Uterus (tissue), 4 donors: ENCODE results near the gene UBE4A. TPM values are rescaled to one million over a fixed set of nuclear protein-coding genes. Genes with fewer than 3 reads are reported as not detected.

ENCODE experiments used
- DNase-seq, 2 donors: peaks; one replicate each; pipeline ENCODE4 v3.0.0-alpha.2; 2019 to 2020
- H3K27ac ChIP-seq, 2 donors: fragments of 200-600 bp; sonication (generic); 1 replicate in 1 of 2; 2 replicates in 1 of 2; pipeline ENCODE4 v1.5.1; 2016 to 2018
- H3K27me3 ChIP-seq, 2 donors: fragments of 200-600 bp; sonication (generic); one replicate each; pipeline ENCODE4 v1.5.1; 2018 to 2019; ENCODE audit warnings: control low read depth in 1 of 2
- H3K36me3 ChIP-seq, 2 donors: fragments of 200-600 bp; sonication (generic); one replicate each; pipeline ENCODE4 v1.5.1; 2019; ENCODE audit warnings: control low read depth in 1 of 2
- H3K4me1 ChIP-seq, 2 donors: fragments of 200-600 bp; sonication (generic); one replicate each; pipeline ENCODE4 v1.5.1; 2018 to 2019; ENCODE audit warnings: control low read depth in 1 of 2
- H3K4me3 ChIP-seq, 2 donors: fragments of 200-600 bp; sonication (generic); 1 replicate in 1 of 2; 2 replicates in 1 of 2; pipeline ENCODE4 v1.5.1; 2018 to 2019; ENCODE audit warnings: mild to moderate bottlenecking in 1 of 2
- H3K9me3 ChIP-seq, 2 donors: fragments of 200-600 bp; sonication (generic); one replicate each; pipeline ENCODE4 v1.5.1; 2019; ENCODE audit warnings: control low read depth in 1 of 2
- CTCF ChIP-seq, 4 experiments: fragments of 200-600 bp in 2 of 4; fragments of 450-650 bp in 2 of 4; sonication (generic) in 2 of 4; IDR thresholded peaks; one replicate each; pipeline ENCODE4 v1.5.1; 2016 to 2019; ENCODE audit warnings: antibody characterized with exemption in 4 of 4, mild to moderate bottlenecking in 2 of 4, moderate library complexity in 1 of 4
- POLR2A ChIP-seq, 2 donors: fragments of 450-650 bp; IDR thresholded peaks; one replicate each; pipeline ENCODE4 v1.6.1; 2016; ENCODE audit warnings: antibody characterized with exemption in 2 of 2, mild to moderate bottlenecking in 1 of 2, moderate library complexity in 1 of 2
- intact Hi-C: fragments of 100-400 bp; cut with DNase I; formaldehyde crosslinking; loops from one replicate; pipeline ENCODE4 v1.15.1; 2023; ENCODE audit warnings: low total_unique reads
- total RNA-seq, 4 donors: library from RNA; depleted of rRNA in 3 of 4; stranded (reverse); fragments of >200 nt in 3 of 4; gene quantifications; one replicate each; pipeline versions ENCODE4 v1.1.0 to v1.2.4, GENCODE V29; 2014 to 2023
- donor health status: DM: yes; HTN: yes; CAD: no.

Gene UBE4A
- total RNA-seq, 4 donors from 2014 or later = 31.0 to 41.2 (median 33.3) TPM

DNA sequence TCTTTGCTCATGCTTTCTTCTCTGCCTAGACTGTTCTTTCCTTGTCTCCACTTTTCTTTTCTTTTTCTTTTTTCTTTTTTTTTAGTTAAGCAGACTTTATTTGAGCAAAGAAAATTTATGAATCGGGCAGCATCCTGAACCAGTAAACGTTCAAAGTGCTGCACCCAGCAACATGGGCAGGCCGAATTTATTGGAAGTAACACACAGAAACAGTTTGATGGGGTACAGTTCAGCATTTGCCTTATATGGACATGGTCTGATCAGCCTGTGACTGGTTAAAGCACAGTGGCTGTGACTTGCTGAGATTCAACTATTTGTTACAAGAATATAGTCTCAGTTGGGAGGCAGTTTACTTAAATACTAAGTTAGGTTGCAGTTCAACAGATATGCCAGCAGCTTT lies 38.9 kb upstream of the UBE4A start:
- DNase-seq = no peak
- Histone ChIP-seq H3K27ac (no peak overlapping the region), H3K9me3 (no peaks in the 10 kb centered on the region), H3K27me3 (no peaks in the 10 kb centered on the region), H3K4me1 (no peaks in the 10 kb centered on the region), H3K4me3 (no peak overlapping the region), H3K36me3 (no peaks in the 10 kb centered on the region)
- no peak for TF ChIP-seq POLR2A (IDR thresholded peaks at IDR 0.05)
- TF ChIP-seq CTCF (IDR thresholded peaks at IDR 0.05) = no peak
- intact Hi-C loops = no loop called here

- H3K9me3 ChIP-seq = no peaks in the 10 kb centered on the region
- intact Hi-C loops = no loop called here
- TF ChIP-seq POLR2A (IDR thresholded peaks at IDR 0.05) (no peak), CTCF (IDR thresholded peaks at IDR 0.05) (no peak)
- H3K4me1 ChIP-seq = no peaks in the 10 kb centered on the region
- no peak for DNase-seq
- H3K36me3 ChIP-seq = no peaks in the 10 kb centered on the region
- no peak overlapping the region for H3K4me3 ChIP-seq
- no peaks in the 10 kb centered on the region for H3K27me3 ChIP-seq
- no peak overlapping the region for H3K27ac ChIP-seq
Observed at GRCh38 chr11:118321386-118322082, 37.9 kb upstream of the UBE4A start.

DNA sequence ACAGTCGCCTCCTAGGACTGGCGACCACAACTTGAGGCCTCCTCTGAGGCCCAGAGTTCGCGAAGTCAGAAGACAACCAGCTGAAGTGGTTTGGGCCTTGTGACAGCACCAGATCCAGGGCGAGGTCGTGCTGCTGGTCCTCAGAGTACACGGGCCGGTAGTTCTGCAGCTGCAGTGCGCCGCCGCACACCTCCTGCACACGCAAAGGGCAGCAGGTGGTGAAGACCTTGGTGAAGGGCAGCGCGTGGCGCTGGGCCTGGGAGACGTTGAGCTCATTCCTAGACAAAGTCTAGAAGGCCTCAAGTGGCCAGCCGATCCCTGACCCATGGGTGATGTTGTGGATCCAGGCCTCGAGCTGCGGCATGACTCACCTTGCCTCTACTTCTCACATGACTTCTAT lies 36.7 kb upstream of the UBE4A start:
- DNase-seq = no peak
- intact Hi-C loops = no loop called here
- TF ChIP-seq CTCF (IDR thresholded peaks at IDR 0.05) (no peak), POLR2A (IDR thresholded peaks at IDR 0.05) (no peak)
- Histone ChIP-seq H3K27me3 (no peaks in the 10 kb centered on the region), H3K9me3 (no peaks in the 10 kb centered on the region), H3K36me3 (no peaks in the 10 kb centered on the region), H3K4me3 (no peak overlapping the region), H3K27ac (no peak overlapping the region), H3K4me1 (no peaks in the 10 kb centered on the region)

- Histone ChIP-seq H3K36me3 (no peaks in the 10 kb centered on the region), H3K4me1 (no peaks in the 10 kb centered on the region), H3K4me3 (no peak overlapping the region), H3K9me3 (no peaks in the 10 kb centered on the region), H3K27me3 (no peaks in the 10 kb centered on the region), H3K27ac (no peak overlapping the region)
- no peak for TF ChIP-seq POLR2A (IDR thresholded peaks at IDR 0.05)
- no peak for TF ChIP-seq CTCF (IDR thresholded peaks at IDR 0.05)
- no peak for DNase-seq
- intact Hi-C loops = no loop called here
Observed at GRCh38 chr11:118325283-118325682, 34.1 kb upstream of the UBE4A start.

- H3K9me3 ChIP-seq = no peaks in the 10 kb centered on the region
- no peaks in the 10 kb centered on the region for H3K27me3 ChIP-seq
- no peak overlapping the region for H3K27ac ChIP-seq
- intact Hi-C loops = no loop called here
- no peak overlapping the region for H3K4me3 ChIP-seq
- H3K36me3 ChIP-seq = no peaks in the 10 kb centered on the region
- TF ChIP-seq POLR2A (IDR thresholded peaks at IDR 0.05) (no peak), CTCF (IDR thresholded peaks at IDR 0.05) (no peak)
- DNase-seq = no peak
- H3K4me1 ChIP-seq = no peaks in the 10 kb centered on the region
Observed at GRCh38 chr11:118328745-118329144, 30.7 kb upstream of the UBE4A start.
